Peyer's patch (tissue), 4 donors: Measurements from ENCODE around the gene PMPCA.

ENCODE experiments used
- POLR2A ChIP-seq, 2 donors: fragments of 450-650 bp; IDR thresholded peaks; one replicate each; pipeline ENCODE4 v1.5.1; 2017; ENCODE audit warnings: antibody characterized with exemption in 2 of 2, mild to moderate bottlenecking in 2 of 2, moderate library complexity in 2 of 2
- TF ChIP-seq, protein P1 (sequence below), 6 experiments: fragments of 450-650 bp in 4 of 6; fragments of 200-600 bp in 2 of 6; sonication (generic) in 1 of 6; IDR thresholded peaks; one replicate each; pipeline ENCODE4 v1.5.1; 2017 to 2019; ENCODE audit warnings: antibody characterized with exemption in 6 of 6, mild to moderate bottlenecking in 3 of 6, moderate library complexity in 1 of 6

DNA sequence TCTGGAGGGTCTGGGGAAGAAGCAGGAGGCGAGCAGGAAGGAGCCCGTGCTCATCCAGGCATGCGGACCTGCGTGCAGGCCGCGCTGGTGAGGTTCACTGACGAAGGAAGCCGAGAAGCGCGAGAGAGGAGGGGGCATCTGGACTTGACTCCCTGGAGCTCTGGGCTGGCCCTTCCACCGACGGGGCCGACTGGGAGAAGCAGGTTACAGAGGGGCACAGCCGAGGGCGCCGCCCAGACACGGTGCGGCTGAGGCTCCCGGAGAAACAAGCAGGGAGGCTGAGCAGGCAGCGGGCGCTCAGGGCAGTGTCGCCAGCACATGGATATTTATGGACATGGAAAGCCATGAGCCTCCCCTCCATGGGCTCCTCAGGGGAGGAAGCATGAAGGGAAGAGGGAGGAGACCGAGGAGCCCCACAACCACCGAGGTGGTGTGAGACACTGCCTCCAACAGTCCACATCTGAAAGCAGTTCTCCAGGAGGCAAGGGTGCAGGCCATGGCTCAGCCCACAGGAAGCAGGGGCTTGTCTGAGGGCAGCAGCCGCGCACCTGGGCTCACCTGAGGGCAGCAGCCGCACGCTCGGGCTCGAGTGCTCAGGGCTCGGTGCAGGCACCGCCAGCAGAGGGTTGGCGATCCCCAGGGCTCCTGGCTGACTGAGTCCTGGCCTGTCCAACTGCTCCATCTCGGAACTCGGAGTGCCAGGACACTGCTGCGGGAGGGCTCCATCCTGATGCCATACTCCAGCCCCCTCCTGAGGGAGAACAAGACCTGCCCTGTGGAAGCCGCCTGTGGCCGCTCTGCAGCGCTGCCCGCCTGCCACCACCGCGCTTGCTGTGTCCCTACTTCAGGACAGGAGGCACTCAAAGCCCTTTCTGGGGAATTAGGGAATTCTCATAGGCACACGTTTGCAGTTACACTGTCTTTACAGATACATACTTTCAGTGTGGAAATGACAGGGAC, 44.9 kb downstream of the PMPCA start:
- no peak for TF ChIP-seq POLR2A (IDR thresholded peaks at IDR 0.05)
- TF ChIP-seq, protein P1, sequence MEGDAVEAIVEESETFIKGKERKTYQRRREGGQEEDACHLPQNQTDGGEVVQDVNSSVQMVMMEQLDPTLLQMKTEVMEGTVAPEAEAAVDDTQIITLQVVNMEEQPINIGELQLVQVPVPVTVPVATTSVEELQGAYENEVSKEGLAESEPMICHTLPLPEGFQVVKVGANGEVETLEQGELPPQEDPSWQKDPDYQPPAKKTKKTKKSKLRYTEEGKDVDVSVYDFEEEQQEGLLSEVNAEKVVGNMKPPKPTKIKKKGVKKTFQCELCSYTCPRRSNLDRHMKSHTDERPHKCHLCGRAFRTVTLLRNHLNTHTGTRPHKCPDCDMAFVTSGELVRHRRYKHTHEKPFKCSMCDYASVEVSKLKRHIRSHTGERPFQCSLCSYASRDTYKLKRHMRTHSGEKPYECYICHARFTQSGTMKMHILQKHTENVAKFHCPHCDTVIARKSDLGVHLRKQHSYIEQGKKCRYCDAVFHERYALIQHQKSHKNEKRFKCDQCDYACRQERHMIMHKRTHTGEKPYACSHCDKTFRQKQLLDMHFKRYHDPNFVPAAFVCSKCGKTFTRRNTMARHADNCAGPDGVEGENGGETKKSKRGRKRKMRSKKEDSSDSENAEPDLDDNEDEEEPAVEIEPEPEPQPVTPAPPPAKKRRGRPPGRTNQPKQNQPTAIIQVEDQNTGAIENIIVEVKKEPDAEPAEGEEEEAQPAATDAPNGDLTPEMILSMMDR (IDR thresholded peaks at IDR 0.05): no peak
